Myocyte (in vitro differentiated cells): Measurements from ENCODE around the gene SRSF11. TPM values are rescaled to one million over a fixed set of nuclear protein-coding genes. Genes with fewer than 3 reads are reported as not detected.

Source experiments
- DNase-seq: peaks from one replicate; pipeline ENCODE4 v3.0.0-alpha.2; 2012; ENCODE audit warnings: low read depth
- total RNA-seq: library from RNA; depleted of rRNA; stranded (reverse); fragments of >200 nt; gene quantifications from 2 replicates; pipeline ENCODE4 v1.2.3, GENCODE V29; 2014

SRSF11 gene
- total RNA-seq, 1 donor from 2014 or later = 98.7 TPM

DNA sequence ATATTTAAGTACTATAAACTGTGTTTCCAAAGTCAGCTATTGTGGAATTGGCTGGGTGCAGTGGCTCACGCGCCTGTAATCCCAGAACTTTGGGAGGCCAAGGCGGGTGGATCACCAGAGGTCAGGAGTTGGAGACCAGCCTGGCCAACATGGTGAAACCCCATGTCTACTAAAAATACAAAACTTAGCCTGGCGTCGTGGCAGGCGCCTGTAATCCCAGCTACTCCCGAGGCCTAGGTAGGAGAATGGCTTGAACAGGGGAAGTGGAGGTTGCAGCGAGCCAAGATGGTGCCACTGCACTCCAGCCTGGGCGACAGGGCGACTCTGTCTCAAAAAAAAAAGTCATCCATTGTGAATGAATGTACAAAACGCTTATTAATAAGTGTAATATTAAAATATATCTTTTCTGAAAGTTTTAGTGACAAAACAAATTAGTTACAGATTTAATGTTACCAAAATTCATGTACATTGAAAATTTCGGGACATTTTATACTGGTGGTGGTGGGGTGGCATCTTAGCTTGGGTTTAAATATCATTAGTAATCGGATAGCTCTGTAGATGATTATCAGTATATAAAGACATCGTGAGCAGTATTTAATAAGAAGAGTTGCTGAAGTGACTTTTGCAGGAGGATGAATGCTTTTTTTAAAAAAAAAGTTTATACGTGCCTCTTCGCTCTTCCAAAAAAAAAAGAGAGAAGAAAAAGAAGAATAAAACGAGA is 503 bp upstream of the SRSF11 start:
- DNase-seq = no peak

DNA sequence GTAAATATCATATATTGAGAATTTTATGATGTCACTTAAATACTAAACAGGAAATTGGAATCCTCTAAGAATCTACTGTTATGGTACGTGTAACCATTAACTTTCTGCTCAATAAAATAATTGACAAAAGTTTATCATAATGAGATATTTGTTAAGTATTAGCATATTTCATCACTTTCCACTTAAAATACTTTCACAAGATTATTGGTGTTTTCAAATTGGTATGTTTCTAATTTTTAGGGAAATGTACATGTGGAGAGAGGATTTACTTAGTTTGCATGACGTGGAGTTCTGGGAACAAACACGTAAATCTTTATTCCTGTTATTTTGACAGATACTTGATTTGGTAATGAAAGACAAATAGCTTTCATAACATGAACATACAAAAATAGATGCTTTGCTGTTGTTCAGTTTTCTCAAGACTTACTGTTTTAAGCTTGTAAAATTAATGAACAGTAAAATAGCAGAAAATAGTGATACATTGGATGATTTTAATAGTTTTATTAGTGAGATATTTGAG is 1.6 kb downstream of the SRSF11 start:
- DNase-seq = no peak

DNA sequence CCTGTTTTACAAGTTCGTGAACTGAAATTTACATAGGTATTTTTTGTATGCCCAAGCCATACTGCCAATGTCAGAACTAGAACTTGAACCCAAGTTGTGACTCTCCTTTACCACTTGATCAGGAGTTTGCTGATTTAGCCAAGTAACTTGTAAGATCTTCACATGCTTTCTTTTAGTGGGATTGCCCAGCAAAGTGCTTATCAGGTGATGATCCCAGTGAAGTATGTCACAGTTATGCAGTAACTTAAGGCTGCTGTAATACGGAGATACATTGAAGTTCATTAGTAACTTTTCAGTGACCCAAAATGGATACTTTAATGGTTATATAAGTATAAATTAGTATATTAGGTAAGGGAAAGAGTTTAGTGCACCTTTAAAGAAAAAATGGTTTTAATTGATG is 3.8 kb downstream of the SRSF11 start:
- DNase-seq = no peak

DNA sequence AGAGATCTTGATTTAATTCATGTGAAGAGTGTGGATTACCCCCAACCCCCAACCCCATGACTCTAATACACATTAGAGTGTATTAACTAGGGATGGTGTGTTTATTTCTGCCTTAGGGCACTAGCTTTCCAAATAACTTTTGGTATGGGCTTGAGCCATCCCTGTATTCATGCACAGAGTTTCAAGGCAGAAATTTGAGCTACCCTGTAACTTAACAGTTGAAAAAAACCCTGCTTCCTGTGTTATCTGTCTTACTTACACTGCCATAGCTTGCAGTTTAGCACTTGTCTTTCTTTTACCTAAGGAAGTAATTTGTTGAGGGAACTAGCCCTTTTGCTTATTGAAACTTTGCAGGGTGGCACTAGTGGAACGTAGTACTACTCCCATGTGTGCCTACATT is 6.3 kb downstream of the SRSF11 start:
- no peak for DNase-seq

DNA sequence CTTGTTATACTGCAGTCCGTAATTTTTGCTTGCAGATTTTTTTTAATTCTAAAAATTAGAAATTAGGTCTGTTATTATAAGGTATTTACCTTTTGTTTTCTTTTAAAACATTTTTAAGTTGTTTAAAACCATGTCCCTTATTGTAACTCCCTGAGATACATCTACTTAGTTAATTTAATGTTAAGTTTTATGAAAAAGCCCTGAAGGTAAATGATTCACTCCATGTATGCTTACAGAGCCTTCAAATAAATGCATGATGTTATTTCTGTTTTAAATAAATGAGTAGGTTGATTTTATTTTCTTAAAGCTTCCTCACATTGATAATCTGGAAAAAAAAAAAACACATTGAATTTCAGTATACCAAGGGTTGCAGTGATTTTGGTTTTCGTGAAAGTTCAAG is 7.5 kb downstream of the SRSF11 start:
- no peak for DNase-seq

DNA sequence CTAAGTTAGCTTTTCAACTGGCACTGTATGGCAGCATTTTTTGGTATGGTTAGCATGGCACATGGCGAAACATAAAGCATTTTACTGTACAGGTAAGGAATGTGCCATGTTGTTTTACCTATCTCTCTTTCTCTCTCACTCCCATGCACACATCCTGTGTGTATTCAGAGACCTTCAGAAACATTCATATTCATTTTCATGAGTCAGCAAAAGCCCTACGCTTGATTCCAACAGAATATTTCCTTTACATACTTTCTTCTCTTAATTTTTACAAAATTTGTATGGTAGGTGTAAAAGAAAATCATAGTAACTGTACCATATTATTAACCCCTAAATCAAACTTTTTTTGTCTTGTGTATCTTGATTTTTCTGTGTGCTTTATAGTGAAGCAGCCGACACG is 10.3 kb downstream of the SRSF11 start:
- no peak for DNase-seq

DNA sequence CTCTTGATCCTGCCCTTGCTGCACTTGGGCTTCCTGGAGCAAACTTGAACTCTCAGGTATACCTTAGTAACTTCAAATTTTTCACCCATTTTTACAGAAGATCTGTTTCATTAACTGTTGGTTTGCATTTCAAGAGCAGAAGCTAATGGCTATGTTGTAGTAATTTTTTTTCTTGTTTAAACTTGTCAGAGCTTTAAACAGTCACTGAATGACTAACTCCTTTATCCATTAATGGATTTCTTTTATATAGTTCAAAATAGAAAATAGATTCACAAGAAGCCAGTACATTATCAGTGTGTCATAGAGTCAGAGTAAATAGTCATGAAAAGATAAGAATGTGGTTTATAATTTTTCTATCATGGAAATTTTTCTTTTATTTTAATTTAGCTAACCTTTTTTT is 13.6 kb downstream of the SRSF11 start:
- no peak for DNase-seq

DNA sequence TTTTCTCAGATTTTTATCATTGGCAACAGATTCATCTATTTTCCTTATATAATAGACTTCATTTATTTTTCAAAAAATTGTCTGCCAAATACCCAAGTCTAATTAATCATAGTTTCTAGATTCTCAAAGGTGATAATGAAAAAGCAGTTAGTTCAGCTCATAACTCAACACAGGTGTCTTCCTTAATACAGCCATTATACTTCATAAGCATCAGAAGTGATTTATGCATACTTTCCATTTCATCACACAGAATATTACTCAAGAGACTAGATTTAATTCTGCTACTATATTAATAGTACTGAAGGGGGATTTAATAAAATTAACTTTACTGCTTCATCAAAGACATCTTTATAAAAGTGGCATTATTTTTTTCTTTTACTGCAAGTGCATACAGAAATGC is 18.8 kb downstream of the SRSF11 start:
- DNase-seq = no peak

DNA sequence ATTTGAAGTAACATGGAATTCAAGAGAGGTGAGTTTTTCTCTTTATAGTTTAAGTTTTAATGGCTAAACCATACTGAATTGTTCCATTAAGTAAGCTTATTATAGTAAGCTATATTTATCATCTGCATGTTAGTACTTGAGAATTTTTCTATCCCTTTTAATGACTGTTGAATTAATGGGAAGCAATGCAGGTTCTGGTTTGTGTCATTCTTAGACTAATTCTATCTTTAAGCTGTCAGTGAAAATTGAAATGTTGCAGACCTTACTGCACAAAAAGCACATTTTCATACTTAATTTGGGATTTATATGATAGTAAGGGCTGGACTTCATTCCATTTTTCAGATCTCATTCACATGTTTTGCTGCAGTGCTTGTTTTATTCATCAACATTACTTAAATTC is 25.9 kb downstream of the SRSF11 start:
- DNase-seq = no peak

DNA sequence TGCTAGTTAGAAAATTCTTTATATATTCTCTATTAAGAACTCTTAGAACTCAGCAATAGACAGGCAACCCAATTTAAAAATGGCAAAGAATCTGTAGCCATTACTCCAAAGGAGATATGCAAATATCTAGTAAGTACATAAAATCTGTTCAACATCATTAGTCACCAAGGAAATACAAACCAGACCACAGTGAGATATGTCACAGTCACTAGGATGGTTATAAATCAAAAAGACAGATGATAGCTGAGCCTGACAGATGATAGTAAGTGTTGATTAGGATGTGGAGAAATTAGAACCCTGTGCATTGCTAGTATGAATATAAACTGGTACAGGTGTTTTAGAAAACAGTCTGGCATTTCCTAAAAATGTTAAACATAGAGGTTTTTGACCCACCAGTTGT is 26.6 kb downstream of the SRSF11 start:
- no peak for DNase-seq

DNA sequence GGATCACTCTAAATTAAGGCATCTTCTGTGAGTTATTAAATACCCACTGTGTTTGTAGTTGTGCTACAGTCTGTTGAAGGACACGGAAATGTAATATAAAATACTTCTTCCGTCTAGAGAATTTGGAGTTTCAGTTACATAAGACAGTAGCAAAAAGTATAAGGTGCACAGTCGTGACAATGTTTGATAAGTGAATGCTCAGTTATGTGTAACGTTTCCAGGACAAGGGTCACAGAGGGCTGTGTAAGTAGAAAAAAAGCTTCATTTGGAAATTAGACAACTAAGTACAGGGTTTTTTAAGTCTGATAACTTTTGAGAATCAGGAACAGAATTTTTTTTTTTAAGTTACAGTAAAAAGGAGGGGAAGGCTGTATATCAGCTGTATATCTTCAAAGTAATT is 27.5 kb downstream of the SRSF11 start:
- DNase-seq = no peak

DNA sequence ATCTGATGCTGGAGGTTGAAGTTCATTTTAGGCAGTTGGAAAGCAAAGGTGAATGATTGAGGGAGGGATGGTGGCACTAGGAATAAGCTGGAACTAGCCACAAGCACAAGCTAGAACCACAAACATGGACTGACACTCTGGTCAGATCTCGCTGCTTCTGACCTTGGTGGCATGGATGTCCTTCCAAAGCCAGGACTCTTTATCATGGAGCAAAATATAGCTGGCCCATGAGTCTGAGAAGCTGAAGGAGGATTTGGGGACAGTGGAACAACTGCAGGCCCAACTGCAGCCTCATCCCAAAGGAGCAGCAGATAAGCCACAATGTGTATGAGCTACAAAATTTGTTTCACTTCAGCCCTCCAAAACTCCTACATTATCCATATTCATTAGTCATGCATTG is 35.5 kb downstream of the SRSF11 start:
- peak; percentile 50 for DNase-seq

DNA sequence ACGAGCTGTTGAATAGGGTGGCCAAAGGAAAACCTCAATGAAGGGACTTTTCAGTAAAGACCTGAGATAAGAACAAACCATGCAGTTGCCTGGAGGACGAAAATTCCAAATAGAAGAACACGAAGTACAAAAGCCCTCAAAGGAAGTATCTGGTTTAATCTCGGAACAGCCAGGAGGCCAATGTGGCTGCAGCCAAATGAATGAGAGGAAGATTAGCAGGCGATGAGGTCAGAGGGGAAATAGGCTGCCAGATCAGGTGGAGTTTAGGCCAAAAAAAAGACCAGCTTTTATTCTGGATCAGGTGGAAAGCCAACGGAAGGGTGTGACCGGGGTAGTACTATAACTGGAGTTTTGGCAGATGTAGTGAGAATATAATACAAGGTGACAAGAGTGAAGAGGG is 43.7 kb downstream of the SRSF11 start:
- no peak for DNase-seq

DNA sequence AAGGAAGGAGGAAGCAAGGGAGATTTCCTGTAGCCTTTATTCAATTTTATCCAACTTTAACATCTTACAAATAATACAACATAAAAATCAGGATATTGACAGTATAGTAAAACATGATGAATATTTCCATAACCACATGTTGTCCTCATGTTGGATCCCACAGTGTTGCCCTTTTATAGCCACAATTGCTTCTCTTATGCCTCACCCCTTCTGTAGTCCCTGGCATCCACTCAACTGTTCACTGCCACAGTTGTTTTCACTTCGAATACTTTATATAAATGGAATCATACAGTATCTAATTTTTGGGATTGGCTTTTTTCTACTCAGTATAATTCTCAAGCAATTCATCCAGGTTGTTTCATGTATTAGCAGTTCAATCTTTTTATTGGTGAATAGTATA is 44.8 kb downstream of the SRSF11 start:
- DNase-seq = peak; percentile 4

DNA sequence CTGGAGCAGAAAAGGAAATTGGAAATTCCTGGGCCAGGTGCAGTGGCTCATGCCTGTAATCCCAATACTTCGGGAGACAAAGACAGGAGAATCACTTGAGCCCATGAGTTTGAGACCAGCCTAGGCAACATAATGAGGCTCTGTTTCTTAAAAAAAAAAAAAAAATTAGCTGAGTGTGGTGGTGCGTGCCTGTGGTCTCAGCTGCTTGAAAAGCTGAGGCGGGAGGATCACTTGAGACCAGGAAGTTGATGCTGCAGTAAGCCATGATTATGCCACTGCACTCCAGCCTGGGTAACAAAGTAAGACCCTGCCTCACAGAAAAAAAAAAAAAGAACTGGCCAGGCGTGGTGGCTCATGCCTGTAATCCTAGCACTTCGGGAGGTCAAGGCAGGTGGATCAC is 56.7 kb downstream of the SRSF11 start:
- DNase-seq = no peak

DNA sequence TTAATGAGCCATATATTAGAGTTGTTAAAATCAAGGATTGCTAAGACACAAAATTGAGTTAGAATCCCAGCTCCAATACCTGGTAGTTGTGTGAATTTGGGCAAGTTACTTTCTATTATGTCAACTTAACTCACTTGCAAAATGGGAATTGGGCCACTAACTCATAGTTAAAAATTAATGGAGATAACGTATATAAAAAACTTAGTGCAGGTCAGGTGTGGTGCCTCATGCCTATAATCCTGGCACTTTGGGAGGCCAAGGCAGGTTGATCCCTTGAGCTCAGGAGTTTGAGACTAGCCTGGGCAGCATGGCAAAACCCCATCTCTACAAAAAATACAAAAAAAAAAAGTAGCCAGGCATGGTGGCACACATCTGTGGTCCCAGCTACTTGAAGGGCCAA is 57.5 kb downstream of the SRSF11 start:
- DNase-seq = no peak

DNA sequence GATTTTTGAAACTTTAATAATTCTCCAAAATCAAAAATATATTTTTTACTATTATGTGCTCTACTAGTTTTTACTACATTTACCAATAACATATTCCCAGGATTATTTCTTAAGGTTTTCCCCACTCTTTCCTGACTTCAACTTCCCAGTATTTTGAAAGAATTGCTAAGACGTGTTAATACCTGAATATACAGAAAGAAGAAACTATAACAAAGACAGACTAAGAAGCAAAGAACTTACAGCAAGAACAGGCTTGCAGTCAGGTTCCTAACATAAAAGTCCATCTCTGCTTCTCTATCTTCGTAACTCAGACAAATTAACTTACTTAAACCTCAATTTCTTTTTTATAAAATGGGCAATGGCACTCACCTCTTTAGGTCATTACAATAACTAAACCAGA is 63.2 kb downstream of the SRSF11 start:
- no peak for DNase-seq

DNA sequence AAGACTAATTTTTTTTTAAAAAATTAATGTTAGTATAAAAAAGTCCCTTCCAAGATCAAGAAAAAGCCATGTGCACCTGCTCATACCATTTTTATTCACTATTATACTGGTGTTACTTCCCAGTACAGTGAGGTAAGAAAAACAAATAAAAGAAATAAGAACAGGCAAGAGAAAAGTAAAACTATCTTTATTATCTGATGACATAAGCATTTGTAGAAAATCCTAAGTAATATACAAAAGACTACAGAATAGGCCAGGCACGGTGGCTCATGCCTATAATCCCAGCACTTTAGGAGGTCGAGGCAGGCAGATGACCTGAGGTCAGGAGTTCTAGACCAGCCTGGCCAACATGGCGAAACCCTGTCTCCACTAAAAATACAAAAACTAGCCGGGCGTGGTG is 65.3 kb downstream of the SRSF11 start:
- no peak for DNase-seq

DNA sequence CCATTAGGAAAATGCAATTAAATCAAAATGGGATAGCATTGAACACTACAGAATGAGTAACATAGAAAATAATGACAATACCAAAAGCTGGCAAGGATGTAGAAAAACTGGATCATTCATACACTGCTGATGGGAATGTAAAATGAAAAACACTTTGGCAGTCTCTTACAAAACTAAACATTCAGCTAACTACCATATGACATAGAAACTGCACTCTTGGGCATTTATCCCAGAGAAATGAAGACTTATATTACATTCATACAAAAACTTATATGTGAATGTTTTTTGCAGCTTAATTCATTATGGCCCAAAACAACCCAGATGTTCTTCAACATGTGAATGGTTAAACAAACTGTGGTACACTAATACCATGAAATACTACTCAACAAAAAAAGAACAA is 67.0 kb downstream of the SRSF11 start:
- no peak for DNase-seq

DNA sequence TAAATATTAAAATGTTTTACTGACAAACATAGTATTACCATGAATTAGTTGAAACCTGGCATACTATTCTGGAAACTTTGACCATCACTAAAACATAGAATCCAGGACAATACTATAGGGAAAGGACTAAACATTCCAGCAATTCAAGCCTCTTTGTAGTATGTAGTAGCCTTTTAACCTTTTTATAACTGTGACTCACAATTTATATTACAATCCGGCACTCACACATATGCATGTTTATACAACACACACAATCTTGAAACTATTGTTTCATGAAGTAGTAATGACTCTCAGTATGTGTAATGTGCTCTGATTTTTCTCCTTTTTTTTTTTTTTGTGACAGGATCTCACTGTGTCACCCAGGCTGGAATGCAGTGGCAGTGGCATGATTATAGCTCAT is 69.0 kb downstream of the SRSF11 start:
- no peak for DNase-seq

DNA sequence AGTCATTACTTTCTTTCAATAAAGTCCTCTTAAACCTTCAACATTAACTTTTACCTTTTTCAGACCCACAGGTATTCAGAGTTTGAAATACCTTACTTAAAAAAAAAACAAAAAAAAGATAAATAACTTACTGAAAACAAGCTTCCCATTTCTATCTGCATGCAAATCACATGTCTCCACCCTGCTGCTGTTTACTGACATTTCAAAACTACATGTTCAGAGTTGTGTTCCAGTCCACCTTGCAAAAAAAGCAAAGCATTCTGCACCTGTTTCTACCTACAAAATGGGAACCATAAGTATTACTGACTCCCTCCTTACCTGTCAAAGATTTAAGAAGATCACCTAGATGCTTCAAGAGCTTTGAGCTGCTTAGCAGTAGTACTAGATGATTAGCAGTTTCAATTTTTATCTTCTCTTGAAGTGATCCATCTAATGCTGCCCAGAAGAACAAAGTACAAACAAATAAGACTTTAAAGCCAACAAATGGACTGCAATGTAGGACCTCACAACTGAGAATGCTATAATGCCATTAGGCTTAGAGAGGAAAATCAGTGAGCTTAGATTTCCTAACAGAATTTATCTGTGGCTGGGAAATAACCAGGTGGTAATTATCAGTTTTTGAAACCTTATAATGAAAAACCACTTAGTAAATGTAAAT is 72.1 kb downstream of the SRSF11 start:
- DNase-seq = no peak

DNA sequence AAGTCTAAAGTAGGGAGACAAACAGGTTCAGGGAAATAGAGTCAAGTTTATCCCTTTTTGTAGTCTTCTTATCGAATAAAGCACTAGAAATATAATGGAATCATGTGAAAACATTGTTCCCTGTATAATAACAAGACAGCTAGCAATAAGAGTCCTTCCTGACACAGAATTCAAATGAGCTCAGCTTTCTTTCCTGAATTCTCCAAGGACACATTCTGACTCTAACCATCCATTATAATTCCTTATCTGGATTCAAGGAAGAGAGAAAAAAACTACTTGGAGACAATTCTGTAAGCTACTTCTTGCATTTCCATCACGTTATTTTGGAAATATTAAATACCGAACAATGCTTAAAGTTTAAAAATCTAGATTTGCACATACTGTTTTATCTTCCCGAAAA is 74.6 kb downstream of the SRSF11 start:
- no peak for DNase-seq

DNA sequence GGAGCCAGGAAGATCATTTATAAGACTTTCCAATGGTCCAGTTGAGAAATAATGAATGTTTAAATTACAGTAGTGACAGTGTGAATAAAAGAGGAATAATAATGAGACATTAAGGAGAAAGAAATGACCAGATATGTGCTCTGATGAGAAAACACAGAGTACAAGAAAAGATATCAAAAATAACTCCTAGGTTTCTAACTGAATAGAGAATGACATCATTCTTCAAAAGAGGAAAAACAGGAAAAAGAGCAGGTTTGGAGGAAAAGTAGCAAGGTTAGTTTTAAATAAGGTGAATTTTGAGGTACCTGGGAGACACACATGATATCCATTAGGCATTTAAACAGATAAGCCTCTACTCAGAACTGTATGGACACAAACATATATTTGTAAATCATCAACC is 78.3 kb downstream of the SRSF11 start:
- no peak for DNase-seq
